IPS-NIHi7 (cell line): Measurements from ENCODE around the gene ARSD.

Experiments used
- DNase-seq: peaks from one replicate; pipeline ENCODE4 v3.0.0; 2012; ENCODE audit warnings: mixed read lengths; ENCODE audit errors: extremely low spot score

Gene ARSD

DNA sequence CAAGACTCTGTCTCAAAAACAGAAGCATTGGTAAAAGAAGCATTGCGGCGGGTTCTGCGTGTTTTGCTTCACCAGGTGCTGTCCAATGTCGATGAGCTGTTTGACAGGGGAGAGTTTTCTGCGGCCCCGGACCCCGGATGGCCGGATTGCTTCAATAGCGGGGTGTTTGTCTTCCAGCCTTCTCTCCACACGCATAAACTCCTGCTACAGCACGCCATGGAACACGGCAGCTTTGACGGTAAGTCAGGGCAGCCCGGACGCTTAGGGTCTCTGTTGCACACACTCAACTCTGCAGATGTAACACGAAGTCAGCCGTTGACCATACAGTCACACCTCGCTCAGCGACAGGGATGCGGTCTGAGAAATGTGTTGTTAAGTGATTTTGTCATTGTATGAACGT, 74.2 kb downstream of the ARSD start:
- DNase-seq: no peak
